DMS114 treated with DMSO at 0.1 percent for 48 hours (cell line): ENCODE data around the gene SUPT3H.

Experiments
- DNase-seq: peaks from one replicate; lab custom pipeline; 2025; ENCODE audit not compliant: unreplicated experiment; lab: John Stamatoyannopoulos, UW

Gene SUPT3H

DNA sequence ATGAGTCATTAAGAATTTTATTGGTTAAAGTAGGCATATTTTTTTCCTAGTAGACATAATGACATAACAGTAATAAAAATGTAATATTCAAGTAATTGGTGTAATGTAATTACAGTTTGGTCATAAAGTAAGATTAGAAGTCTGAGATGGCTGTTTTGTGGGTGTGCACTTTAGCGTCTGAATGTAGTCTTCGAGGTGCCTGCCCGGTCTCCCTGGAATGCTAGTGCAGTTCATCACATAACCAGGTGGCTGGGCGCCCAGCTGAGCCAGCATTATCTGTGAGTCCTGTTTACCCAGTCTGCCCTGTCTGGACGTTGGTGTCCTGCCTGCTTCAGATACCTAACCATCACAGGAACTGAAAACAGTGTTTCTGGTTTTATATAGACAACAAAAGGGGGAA, 571.1 kb downstream of the SUPT3H start:
- DNase-seq = no peak

DNA sequence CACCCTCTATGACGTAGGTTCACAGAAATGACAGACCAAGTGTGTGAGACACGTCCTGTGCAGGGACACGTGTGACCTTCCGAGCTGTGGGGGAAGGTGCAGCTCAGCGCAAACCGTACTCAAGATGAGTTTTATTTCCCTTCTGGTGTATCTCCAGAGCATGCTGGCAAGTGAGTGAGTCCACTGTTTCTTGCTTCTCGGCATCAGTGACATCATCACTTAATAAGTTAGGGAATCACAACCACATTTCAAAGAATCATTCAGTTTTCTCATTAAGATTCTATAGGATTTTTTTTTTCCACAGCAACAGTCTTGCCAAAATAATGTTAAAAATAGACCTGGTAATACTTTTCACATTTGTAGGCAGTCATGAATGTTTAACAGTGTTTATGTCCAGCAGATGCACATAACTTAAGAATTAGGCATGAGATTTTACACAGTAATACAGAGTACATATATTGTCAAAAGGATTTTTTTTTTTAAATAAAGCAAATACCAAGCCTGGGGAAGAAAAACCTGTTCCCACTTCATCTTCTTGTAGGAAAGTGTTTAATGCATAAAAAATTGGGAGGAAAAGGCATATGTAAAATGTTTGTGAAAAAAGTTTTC, 572.4 kb downstream of the SUPT3H start:
- no peak for DNase-seq

DNA sequence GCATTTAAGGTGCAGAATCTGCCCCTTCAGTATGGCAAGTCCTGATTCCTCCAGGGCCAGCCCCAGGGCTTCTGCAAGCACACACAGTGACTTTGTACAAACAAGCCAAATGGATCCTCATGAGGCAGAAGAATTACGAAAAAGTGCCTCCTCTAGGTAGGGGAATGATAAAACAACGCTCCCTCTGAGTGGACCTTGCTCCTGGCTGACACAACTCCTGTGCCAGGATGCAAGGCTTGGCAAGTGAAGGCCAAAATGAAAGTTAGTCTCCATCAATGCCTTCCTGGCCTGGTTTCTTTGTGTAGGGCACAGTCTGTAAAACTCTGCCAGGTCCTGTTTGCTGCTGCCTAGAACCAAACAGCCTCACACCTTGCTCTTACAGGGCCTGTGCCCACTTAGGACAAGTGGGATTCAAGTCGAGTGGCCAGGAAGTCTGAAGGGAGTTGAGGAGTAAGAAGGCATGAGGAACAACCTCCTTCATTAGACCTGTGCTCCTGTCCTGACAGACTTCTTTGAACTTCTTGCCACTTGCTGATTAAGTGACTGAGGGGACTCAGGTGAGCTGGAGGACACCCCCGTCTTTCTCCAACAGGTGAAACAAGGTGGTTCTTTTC, 573.1 kb downstream of the SUPT3H start:
- DNase-seq = no peak

DNA sequence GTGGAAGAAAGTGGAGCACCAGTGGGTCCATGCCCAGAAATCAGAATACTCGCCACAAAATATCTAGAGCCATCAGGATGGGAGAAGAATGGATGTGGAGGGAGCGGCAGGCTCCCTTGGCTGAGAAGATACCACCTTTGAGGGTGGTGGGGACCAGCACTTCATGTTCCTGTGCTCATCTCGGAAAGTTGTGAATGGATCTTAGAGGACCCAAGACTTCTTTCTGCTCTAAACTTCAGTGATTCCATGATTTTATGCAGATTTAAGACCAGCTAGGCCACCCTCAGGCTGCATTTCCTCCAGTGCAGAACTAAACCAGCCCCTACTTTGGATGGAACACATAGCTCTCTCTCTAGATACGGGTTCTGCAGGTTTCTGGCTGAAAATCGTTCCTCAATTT, 573.7 kb downstream of the SUPT3H start:
- no peak for DNase-seq

GRCh38 chr6:44800784-44801592, 576.7 kb downstream of the SUPT3H start:
- DNase-seq = no peak

DNA sequence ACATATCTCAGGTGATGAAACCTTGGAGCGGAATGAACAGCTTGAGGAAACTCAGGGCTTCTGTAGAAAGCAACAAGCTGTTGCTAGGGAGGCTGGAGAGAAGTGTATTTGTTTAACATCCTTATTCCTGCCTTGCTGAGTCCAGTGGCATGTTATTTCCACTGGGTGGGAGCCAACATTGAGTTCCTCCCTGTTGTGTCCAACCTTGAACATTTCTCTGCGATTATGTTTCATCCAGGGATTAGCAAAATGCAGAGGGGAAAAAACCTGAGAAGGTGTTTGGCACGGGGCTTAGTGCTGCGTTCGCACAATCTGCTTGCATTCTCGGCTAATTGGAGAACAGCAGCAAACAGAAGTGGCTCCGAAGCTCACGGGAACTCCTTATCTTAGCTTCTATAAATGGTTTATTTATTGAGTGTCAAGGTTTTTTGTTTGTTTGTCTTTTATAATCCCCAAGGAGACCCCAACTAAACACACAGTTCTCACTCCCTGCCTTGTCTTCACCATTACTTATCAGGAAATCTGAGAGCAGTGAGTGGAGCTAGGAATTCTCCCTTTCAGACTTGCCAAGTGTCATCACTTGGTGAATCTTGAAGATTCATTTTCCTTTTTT, 577.5 kb downstream of the SUPT3H start:
- DNase-seq = no peak

DNA sequence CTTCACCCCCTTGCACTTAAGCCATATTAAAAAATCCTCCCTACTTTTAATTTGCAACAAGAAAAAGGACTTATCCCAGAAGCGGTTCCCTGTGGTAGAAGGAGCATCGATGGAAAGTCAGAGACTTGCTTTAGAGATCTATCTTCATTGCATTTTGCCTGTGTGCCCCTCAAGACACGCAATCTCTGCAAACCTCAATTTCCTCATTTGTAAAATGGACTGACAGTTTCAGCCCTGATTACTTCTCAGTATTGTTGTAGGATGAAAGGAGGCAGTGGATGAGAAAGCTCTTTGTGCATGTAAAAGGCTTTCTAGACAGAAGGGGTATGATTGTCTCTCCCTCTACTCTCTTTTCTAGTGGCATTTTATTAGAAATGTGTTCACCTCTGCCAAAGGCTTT, 580.0 kb downstream of the SUPT3H start:
- DNase-seq = no peak

DNA sequence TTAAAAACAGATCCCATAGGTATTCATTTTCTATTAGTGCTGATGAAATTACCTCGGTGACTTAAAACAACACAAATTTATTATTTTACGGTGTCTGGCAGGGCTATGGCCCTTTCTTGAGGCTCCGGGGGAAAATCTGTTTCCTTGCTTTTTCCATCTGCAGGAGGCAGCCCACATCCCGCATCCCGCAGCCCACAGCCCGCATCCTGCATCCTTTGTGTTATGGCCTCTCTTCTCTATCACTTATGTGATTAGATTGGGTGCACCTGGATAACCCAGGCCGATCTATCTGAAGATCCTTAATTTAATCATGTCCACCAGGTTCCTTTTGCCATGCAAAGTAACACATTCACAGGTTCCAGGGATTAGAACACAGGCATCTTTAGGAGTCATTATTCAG, 582.4 kb downstream of the SUPT3H start:
- DNase-seq = no peak

DNA sequence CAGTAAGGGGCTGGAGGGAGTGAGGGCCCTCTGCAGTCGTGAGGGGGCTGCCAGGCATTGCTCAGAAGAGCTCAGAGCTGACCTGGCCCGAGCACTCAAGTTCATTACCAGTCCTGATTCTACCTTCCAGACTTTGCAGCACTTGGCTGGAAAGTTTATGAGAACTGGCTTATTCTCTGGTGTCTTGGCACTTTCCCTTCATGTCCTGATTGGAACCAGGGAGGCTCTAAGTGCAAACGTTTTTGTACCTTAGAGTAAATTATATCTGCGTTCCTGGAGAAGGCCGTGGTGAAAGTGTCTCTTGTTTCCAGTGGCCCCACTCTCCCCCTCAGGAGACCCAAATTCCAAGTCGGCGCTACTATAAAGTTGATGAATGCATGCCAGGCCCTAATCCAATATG, 587.9 kb downstream of the SUPT3H start:
- no peak for DNase-seq

DNA sequence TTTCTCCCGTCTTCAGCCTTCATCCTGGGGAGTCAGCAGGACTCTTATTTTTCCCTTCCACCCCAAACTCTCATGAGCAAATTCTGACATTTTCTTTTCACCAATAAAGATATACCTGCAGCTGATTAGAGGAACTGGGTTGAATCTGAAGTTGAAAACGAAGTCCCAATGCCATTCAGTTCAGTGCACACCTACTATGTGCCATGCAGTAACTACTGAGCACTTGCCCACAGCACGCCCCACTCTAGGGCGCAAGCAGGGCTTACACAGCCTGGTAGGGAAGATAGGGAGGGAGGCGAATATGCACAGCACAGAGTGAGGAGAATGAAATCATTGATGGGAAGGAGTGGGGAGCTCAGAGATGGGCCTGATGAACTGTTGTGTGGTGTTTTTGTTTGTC, 588.7 kb downstream of the SUPT3H start:
- no peak for DNase-seq

- no peak for DNase-seq
Observed at GRCh38 chr6:44788387-44788981, 589.2 kb downstream of the SUPT3H start.

GRCh38 chr6:44787254-44787834, 590.4 kb downstream of the SUPT3H start:
- DNase-seq = no peak

DNA sequence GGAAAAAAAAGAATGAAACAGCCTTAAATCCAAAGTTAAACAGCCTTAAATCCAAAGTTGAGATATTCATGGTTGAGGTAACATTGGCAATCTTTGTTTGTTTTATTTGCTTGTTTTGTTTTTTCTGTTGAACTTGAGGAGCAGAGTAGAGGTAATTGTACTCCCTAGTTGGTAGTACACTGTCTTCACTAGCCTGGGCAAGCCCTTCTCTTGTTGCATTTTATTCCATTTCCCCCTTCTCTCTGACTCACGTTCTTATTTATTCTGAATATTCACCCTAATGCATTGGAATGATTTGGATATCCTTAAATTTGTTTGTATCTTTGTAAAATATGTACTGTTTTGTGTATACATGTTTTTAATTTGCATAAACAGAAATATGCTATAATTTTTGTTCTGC, 592.6 kb downstream of the SUPT3H start:
- no peak for DNase-seq

GRCh38 chr6:44784195-44784594, 593.5 kb downstream of the SUPT3H start:
- DNase-seq = no peak

- no peak for DNase-seq
Observed at GRCh38 chr6:44782892-44783291, 594.8 kb downstream of the SUPT3H start.

DNA sequence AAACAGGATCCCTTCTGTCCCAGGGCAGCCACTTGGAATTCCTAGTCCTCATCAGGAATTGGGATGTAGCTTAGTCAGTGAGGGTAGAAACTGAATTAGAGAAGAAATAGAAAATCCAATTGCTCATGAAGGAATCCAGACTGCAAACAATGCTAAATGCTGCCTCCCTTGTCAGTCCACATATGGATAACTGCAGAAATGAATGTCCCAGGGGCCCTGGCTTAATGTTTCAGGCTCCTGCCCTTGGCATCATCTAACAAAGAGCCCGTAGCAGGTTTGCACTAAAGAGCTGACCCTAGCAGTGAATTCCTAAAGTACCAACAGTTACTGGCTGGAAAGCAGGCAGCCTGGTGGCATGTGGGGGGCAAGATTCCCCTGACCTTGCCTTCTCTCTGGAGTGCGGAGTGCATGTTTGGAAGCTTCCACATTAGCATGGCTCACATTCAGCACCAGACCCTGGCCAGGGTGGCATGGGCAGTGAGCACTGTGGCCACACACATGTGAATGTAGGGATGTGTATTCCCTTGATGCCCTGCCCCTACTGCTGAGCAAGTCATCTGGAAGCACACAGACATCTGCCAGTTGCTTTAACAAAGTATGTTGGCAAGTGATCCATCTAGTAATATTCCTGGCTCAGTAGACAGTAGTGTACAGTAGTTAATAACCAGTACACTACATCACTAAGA, 595.7 kb downstream of the SUPT3H start:
- no peak for DNase-seq

DNA sequence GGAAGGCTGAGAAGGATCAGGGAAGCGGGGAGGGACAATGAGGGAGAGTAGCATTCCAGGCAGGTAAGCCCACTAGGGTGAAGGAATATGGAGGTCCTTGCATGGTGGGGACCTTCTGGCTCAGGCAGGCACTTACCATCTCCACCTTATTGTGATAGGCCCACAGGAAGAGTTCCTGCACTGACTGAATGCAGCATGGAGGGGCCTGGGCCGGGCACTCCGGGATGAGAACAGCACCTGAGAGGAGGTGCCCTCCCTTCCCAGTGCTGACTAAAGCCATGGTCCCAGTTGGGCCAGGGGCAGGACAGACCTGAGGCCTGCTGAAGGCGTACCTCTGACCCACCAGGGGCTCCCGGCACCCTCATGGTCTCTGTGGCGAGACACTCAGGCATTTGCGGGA, 597.6 kb downstream of the SUPT3H start:
- no peak for DNase-seq

- no peak for DNase-seq
Observed at GRCh38 chr6:44779130-44779826, 598.5 kb downstream of the SUPT3H start.
